Measurements from ENCODE around the gene PIGL. TPM values are rescaled to one million over a fixed set of nuclear protein-coding genes. Genes with fewer than 3 reads are reported as not detected.

The PIGL gene
- total and polyA plus RNA-seq, 4 donors, result 8.9 to 38.1 (median 27.1) TPM

DNA sequence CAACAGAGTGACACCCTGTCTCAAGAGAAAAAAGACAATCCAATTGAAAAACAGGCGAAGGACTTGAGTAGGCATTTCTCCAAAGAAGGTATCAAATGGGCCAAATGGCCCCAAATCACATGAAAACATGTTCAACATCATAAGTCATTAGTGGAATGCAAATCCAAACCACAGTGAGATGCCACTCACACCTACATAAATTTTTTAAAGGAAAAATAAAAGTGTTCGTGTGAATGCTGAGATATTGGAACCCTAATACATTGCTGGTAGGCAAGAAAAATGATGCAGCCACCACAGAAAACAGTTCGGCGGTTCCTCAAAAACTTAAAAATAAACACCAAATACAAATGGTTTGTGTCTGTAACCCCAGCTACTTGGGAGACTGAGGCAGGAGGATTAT is 45.2 kb downstream of the PIGL start:
- H3K27me3 ChIP-seq (ENCODE audit: control insufficient read depth in 3 of 3, insufficient read depth in 3 of 3, low read length in 2 of 3), result no peaks in the 10 kb centered on the region
- no peak overlapping the region for H3K27ac ChIP-seq (ENCODE audit: low read depth in 1 of 2, low read length in 1 of 2)
- peaks cover 0 to 3% (median 0%) of the 10 kb centered on the region in 4 donors for H3K36me3 ChIP-seq (ENCODE audit: control insufficient read depth in 4 of 4, insufficient read depth in 4 of 4, low read length in 4 of 4)
- H3K9ac ChIP-seq (ENCODE audit: insufficient read depth in 1 of 2, low read length in 2 of 2), result no peak overlapping the region
- H3K4me3 ChIP-seq, result no peak overlapping the region
- ATAC-seq (ENCODE audit: insufficient read depth, low FRiP score) (no peak), DNase-seq (no peak)
- H3K9me3 ChIP-seq (ENCODE audit: control insufficient read depth in 4 of 4, insufficient read depth in 3 of 4, low read length in 3 of 4), result peaks cover 0 to 3% (median 0%) of the 10 kb centered on the region in 4 donors
- TF ChIP-seq, protein P1, sequence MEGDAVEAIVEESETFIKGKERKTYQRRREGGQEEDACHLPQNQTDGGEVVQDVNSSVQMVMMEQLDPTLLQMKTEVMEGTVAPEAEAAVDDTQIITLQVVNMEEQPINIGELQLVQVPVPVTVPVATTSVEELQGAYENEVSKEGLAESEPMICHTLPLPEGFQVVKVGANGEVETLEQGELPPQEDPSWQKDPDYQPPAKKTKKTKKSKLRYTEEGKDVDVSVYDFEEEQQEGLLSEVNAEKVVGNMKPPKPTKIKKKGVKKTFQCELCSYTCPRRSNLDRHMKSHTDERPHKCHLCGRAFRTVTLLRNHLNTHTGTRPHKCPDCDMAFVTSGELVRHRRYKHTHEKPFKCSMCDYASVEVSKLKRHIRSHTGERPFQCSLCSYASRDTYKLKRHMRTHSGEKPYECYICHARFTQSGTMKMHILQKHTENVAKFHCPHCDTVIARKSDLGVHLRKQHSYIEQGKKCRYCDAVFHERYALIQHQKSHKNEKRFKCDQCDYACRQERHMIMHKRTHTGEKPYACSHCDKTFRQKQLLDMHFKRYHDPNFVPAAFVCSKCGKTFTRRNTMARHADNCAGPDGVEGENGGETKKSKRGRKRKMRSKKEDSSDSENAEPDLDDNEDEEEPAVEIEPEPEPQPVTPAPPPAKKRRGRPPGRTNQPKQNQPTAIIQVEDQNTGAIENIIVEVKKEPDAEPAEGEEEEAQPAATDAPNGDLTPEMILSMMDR (IDR thresholded peaks at IDR 0.05; ENCODE audit: control extremely low read depth, extremely low read depth), result no peak
- 97 to 99% methylated on average over 4 of the region's 4 CpGs for WGBS, 2 donors
- H3K4me1 ChIP-seq (ENCODE audit: control insufficient read depth in 5 of 5, insufficient read depth in 5 of 5, low read length in 5 of 5), result peaks cover 0 to 8% (median 0%) of the 10 kb centered on the region in 5 donors

DNA sequence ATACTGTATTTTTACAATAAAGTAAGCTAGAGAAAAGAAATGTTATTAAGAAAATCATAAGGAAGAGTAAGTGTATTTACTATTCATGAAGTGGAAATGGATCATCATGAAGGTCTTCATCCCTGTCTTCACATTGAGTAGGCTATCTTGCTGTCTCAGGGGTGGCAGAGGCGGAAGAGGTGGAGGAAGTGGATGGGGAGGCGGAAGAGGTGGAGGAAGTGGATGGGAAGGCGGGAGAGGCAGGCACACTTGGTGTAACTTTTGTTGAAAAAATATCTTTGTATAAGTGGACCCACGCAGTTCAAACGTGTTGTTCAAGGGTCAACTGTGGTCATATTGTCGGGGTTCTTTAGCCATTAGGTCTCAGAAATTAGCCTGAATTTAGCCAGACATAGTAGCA is 50.2 kb downstream of the PIGL start:
- H3K9me3 ChIP-seq (ENCODE audit: control insufficient read depth in 4 of 4, insufficient read depth in 3 of 4, low read length in 3 of 4), result no peaks in the 10 kb centered on the region
- DNase-seq (no peak), ATAC-seq (ENCODE audit: insufficient read depth, low FRiP score) (no peak)
- H3K36me3 ChIP-seq (ENCODE audit: control insufficient read depth in 4 of 4, insufficient read depth in 4 of 4, low read length in 4 of 4), result no peaks in the 10 kb centered on the region
- H3K27ac ChIP-seq (ENCODE audit: low read depth in 1 of 2, low read length in 1 of 2), result no peak overlapping the region
- H3K9ac ChIP-seq (ENCODE audit: insufficient read depth in 1 of 2, low read length in 2 of 2), result no peak overlapping the region
- TF ChIP-seq, protein P1 (IDR thresholded peaks at IDR 0.05; ENCODE audit: control extremely low read depth, extremely low read depth), result no peak
- H3K4me3 ChIP-seq, result no peak overlapping the region
- peaks cover 0 to 10% (median 3%) of the 10 kb centered on the region in 5 donors for H3K4me1 ChIP-seq (ENCODE audit: control insufficient read depth in 5 of 5, insufficient read depth in 5 of 5, low read length in 5 of 5)
- no peaks in the 10 kb centered on the region for H3K27me3 ChIP-seq (ENCODE audit: control insufficient read depth in 3 of 3, insufficient read depth in 3 of 3, low read length in 2 of 3)
- WGBS, 2 donors, result 79 to 89% methylated on average over 6 of the region's 6 CpGs

DNA sequence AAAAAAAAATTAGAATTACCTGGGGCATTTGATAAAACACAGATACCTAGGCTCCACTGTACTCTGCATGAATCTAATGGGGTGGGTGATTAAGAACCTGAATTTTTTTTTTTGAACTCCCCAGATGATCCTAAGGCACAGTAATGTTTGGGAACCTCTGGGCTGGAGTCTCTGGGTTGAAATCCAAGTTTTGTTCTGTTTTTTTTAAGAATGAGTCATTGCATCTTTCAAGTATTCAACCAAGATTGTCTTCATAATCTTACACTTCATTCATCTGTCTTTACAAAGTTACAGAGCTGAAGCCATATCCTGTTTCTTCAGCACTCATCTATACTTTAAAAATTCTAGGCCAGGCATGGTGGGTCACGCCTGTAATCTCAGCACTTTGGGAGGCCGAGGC is 52.6 kb downstream of the PIGL start:
- no peaks in the 10 kb centered on the region for H3K9me3 ChIP-seq (ENCODE audit: control insufficient read depth in 4 of 4, insufficient read depth in 3 of 4, low read length in 3 of 4)
- 75 to 76% methylated on average over 2 of the region's 2 CpGs for WGBS, 2 donors
- H3K4me3 ChIP-seq, result no peak overlapping the region
- no peaks in the 10 kb centered on the region for H3K27me3 ChIP-seq (ENCODE audit: control insufficient read depth in 3 of 3, insufficient read depth in 3 of 3, low read length in 2 of 3)
- ATAC-seq (ENCODE audit: insufficient read depth, low FRiP score) (no peak), DNase-seq (peak in 2 of 3 donors; percentile 40 to 72)
- H3K4me1 ChIP-seq (ENCODE audit: control insufficient read depth in 5 of 5, insufficient read depth in 5 of 5, low read length in 5 of 5), result peaks cover 0 to 10% (median 3%) of the 10 kb centered on the region in 5 donors
- no peak overlapping the region for H3K27ac ChIP-seq (ENCODE audit: low read depth in 1 of 2, low read length in 1 of 2)
- no peaks in the 10 kb centered on the region for H3K36me3 ChIP-seq (ENCODE audit: control insufficient read depth in 4 of 4, insufficient read depth in 4 of 4, low read length in 4 of 4)
- H3K9ac ChIP-seq (ENCODE audit: insufficient read depth in 1 of 2, low read length in 2 of 2), result no peak overlapping the region
- TF ChIP-seq, protein P1 (IDR thresholded peaks at IDR 0.05; ENCODE audit: control extremely low read depth, extremely low read depth), result no peak

Data from lung (tissue), 12 donors.